Measurements from ENCODE around the gene BRSK1. TPM values are rescaled to one million over a fixed set of nuclear protein-coding genes. Genes with fewer than 3 reads are reported as not detected.

BRSK1 gene
- total and polyA plus RNA-seq, 2 of the 13 experiments (the other 11 are each of a cell fraction or from before 2014, with no cell fraction given): 0.18 to 1.2 TPM

DNA sequence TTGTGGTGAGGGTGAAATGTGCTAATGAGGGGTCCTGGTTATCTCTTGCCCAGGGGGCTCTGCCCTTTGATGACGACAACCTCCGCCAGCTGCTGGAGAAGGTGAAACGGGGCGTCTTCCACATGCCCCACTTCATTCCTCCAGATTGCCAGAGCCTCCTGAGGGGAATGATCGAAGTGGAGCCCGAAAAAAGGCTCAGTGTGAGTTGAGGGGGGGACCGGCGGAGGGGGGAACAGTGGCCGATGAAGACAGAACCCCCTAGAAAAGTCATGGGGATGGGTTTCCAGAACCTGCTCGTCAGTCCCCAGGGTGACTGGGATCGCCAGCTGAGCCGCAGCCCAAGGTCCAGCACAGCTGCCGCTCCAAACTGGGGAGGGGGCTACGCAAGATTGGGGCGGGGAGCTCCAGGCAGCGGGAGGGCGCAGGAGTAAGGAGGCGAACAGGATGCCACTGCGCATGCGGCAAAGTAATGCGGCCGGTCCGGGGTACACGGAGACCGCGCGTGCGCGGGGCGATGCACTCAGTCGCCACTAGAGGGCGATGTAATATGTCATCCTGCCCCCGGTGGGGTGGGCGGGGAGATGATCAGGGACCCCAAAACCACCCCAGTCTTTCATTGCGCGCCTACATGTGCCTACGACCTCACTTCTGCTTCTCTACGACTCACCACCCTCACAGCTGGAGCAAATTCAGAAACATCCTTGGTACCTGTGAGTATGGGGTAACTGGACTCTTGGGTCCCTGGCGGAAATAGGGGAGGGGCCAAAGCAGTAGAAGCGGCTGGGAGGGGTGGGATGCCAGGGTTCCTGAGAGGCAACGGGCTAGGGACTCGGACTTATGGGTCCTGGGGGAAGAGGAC lies 17.9 kb downstream of the BRSK1 start (continued):
- TF ChIP-seq HMGXB4 (CRISPR knock-in tag; IDR thresholded peaks at IDR 0.05; ENCODE audit: borderline replicate concordance in 1 of 2, low read depth in 1 of 2) (peak; percentile 59 to 66), EEA1 (CRISPR knock-in tag; IDR thresholded peaks at IDR 0.05; ENCODE audit: borderline replicate concordance) (no peak), FOSL2 (CRISPR knock-in tag; IDR thresholded peaks at IDR 0.05) (peak; percentile 14; the same call in 1 of the 2 replicates), ZMAT3 (CRISPR knock-in tag; conservative IDR thresholded peaks at IDR 0.05) (0 out of 2 replicates have a peak, but pooled peaks have one; percentile 44), ZNF33B (CRISPR knock-in tag; IDR thresholded peaks at IDR 0.05) (peak; percentile 4; the same call in 1 of the 2 replicates), ZNF639 (CRISPR knock-in tag; conservative IDR thresholded peaks at IDR 0.05) (no peak), MTF2 (CRISPR knock-in tag; IDR thresholded peaks at IDR 0.05; ENCODE audit: borderline replicate concordance) (0 out of 2 replicates have a peak, but pooled peaks have one; percentile 16), DR1 (CRISPR knock-in tag; IDR thresholded peaks at IDR 0.05) (no peak), ZNF761 (CRISPR knock-in tag; conservative IDR thresholded peaks at IDR 0.05) (0 out of 2 replicates have a peak, but pooled peaks have one; percentile 58), ZNF598 (CRISPR knock-in tag; IDR thresholded peaks at IDR 0.05; ENCODE audit: borderline replicate concordance) (0 out of 2 replicates have a peak, but pooled peaks have one; percentile 38), PAX8 (CRISPR knock-in tag; IDR thresholded peaks at IDR 0.05; ENCODE audit: borderline replicate concordance) (0 out of 2 replicates have a peak, but pooled peaks have one; percentile 40), HOXD1 (CRISPR knock-in tag; IDR thresholded peaks at IDR 0.05) (0 out of 2 replicates have a peak, but pooled peaks have one; percentile 32), ZNF605 (CRISPR knock-in tag; IDR thresholded peaks at IDR 0.05) (0 out of 2 replicates have a peak, but pooled peaks have one; percentile 41), RARG (CRISPR knock-in tag; IDR thresholded peaks at IDR 0.05; ENCODE audit: low read depth) (no peak), ZNF446 (CRISPR knock-in tag; IDR thresholded peaks at IDR 0.05) (no peak), ZBTB7A (CRISPR knock-in tag; IDR thresholded peaks at IDR 0.05) (peak; percentile 93), ZNF124 (CRISPR knock-in tag; IDR thresholded peaks at IDR 0.05) (no peak), PHF8 (CRISPR knock-in tag; IDR thresholded peaks at IDR 0.05) (peak; percentile 36; the same call in 1 of the 2 replicates), FOXC1 (CRISPR knock-in tag; IDR thresholded peaks at IDR 0.05; ENCODE audit: borderline replicate concordance) (peak; percentile 26; the same call in 1 of the 2 replicates), NFATC3 (CRISPR knock-in tag; IDR thresholded peaks at IDR 0.05) (no peak)
- TF ChIP-seq, protein P1, sequence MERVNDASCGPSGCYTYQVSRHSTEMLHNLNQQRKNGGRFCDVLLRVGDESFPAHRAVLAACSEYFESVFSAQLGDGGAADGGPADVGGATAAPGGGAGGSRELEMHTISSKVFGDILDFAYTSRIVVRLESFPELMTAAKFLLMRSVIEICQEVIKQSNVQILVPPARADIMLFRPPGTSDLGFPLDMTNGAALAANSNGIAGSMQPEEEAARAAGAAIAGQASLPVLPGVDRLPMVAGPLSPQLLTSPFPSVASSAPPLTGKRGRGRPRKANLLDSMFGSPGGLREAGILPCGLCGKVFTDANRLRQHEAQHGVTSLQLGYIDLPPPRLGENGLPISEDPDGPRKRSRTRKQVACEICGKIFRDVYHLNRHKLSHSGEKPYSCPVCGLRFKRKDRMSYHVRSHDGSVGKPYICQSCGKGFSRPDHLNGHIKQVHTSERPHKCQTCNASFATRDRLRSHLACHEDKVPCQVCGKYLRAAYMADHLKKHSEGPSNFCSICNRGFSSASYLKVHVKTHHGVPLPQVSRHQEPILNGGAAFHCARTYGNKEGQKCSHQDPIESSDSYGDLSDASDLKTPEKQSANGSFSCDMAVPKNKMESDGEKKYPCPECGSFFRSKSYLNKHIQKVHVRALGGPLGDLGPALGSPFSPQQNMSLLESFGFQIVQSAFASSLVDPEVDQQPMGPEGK (CRISPR knock-in tag; IDR thresholded peaks at IDR 0.05): peak; percentile 68
- TF ChIP-seq, protein P2, sequence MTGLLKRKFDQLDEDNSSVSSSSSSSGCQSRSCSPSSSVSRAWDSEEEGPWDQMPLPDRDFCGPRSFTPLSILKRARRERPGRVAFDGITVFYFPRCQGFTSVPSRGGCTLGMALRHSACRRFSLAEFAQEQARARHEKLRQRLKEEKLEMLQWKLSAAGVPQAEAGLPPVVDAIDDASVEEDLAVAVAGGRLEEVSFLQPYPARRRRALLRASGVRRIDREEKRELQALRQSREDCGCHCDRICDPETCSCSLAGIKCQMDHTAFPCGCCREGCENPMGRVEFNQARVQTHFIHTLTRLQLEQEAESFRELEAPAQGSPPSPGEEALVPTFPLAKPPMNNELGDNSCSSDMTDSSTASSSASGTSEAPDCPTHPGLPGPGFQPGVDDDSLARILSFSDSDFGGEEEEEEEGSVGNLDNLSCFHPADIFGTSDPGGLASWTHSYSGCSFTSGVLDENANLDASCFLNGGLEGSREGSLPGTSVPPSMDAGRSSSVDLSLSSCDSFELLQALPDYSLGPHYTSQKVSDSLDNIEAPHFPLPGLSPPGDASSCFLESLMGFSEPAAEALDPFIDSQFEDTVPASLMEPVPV (CRISPR knock-in tag; IDR thresholded peaks at IDR 0.05): 0 out of 2 replicates have a peak, but pooled peaks have one; percentile 36
